HPDE6-E6E7 (cell line): ENCODE measurements around the gene PSMD5.
"Not testable (repeated sequence)": the region's sequence is repeated elsewhere in the genome, so short reads cannot be mapped to it uniquely, and the experiment has no call there.

Source experiments
- DNase-seq: peaks from one replicate; pipeline ENCODE4 v3.0.0; 2011; ENCODE audit warnings: missing footprints; ENCODE audit errors: extremely low spot score

PSMD5 gene

DNA sequence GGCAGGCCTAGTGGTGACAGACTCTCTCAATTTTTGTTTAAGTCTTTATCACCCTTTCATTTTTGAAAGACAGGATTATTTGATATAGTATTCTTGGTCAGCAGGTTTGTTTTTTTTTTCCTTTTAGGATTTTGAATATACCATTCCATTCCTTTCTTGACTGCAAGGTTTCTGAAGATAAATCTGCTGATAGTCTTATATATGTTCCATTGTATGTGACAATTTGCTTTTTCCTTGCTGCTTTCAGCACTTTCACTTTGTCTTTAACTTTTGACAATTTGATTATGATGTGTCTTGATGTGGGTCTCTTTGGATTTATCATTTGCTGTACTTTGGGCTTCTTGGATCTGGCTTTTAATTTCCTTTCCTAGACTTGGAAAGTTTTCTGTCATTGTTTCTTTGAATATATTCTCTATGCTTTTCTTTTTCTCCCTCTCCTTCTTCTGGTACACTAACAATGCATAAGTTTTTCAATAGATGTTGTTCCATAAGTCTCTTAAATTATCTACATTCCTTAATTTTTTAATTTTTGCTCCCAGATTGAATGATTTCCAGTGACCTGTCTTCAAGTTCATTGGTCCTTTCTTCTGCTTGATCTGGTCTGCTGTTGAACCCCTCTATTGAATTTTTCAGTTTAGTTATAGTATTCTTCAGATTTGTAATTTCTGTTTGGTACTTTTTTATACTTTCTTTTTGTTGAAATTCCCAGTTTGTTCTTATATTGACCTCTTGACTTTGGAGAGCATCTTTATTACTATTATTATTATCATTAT, 34.9 kb downstream of the PSMD5 start:
- no peak for DNase-seq

DNA sequence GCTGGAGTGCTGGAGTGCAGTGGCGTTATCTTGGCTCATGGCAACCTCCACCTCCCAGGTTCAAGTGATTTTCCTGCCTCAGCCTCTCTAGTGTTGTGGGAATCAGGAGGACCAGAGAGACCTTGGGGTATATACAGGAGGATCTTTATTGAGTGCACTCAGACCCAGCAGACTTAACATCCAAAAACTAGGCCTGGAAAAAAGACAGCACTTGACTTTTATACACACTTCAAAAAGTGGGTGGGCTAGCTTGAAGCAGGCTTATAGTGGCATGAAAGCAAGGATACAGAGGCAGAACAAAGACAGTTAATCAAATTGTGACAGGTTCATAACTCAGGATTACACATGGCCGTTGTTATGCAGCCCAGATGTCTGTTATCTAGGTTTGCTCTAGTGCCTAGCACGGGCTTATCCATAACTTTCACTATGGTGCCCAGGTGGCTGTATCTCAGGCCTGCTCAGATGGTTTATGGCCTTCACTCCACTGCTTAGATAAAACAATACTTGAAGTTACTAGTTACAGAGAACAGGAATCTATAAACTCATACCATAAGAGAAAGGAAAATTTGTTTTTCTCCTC, 37.8 kb downstream of the PSMD5 start:
- DNase-seq = not testable (repeated sequence)

- no peak for DNase-seq
Measured at GRCh38 chr9:120801441-120801840, 41.3 kb downstream of the PSMD5 start.

DNA sequence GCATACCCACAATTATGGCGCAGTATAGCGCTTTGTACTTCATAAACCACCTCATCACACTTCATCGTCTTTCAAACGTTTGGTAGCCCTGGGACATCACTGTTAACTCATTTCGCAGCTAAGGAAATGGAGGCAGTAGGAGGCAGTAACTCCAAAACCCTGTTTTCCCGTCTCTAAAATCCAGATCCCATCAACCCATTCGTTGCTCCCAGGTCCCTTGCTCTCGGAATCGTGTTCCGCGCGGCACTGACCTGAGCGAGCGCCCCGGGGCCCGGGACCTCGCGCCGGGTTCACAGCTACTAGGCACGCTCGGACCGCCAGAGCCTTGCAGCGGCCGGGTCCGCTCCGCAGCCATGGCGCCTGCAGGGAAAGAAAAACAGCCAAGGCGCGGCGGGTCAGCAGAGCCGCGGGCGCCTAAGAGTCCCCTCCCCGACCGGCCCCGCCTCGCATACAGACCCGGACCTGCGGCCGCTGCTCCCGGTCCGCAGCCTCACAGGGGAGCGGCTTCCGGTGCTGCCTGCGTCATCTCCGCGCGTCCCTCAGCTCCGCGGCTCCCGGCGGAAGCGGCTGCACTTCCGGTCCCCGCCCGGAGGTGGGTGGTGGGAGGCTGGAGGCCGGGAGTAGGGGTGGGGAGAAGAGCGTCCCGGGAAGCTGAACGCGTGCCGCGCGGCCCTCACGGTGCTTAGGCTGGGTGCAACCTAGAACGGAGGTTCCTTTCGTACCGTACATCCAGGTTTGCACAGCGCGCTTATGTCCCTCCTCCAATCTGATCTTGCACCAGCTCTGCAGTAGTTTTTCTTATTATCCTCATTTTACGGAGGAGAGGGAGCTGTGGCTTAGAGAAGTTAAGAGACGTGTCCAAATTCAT, 49.6 kb downstream of the PSMD5 start, which contains the start of gene FBXW2:
FBXW2 (minus strand) TSS at position 519 of the 868 bp plus-strand sequence. CDS start 5,158 bp downstream, outside the sequence.
- peak; percentile 91 for DNase-seq

- DNase-seq = no peak
Measured at GRCh38 chr9:120791161-120791560, 51.6 kb downstream of the PSMD5 start.

GRCh38 chr9:120787933-120788332, 54.8 kb downstream of the PSMD5 start:
- no peak for DNase-seq

DNA sequence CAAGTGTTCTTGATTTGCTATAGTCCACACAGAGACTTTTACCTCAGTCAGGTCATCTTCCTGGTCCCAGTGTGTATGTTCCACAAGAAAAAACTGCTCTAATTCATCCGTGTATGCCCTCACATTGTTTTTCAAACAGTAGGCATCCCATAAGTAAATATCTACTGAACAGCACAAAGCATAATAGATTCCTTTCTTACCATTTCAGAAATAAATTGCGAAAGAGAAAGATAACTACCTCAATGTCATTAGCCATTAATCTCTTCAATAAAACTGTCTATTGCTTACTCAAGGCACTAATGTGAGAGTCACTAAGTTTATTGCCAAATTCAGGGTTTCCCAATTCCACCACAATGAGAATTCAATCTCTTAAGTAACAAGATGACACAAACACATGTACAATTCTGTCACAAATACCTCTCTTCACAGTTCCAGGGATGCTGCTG, 59.1 kb downstream of the PSMD5 start:
- DNase-seq = no peak

DNA sequence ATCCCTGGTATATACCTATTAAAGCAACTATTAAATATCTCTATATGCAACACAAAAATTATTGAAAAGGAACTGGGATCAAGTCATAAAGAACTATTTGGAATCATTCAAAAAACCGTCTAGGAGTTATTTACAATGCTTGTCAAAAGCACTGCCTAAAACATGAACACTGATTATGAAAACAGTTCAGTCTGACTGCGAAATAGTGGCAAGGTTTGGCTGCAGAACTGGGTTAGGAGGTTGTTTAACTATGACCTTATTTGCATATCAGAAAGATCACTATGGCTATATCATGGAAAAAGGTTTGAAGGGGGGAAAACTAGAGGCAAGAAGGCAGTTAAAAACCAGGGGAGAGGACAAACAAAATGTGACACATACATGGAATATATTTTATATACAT, 61.5 kb downstream of the PSMD5 start:
- no peak for DNase-seq

- DNase-seq = no peak
Measured at GRCh38 chr9:120780367-120780766, 62.4 kb downstream of the PSMD5 start.

DNA sequence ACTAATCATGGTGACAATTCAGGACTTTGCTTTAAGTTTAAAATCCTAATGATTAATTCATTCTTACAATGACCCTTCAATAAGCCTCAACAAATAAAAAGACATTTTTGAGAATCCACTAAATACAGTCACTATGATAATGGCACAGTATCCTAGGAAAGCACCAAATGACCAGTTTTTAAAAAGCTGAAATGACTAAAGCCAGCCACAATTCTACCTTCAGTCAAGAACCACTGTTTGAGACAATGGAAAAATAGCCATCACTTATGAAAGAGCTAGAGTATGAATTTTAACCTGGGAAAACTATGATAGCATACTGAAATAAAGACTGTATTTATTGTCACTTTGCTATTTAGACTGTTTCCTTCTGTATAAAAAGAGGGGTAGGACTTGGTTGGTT, 63.5 kb downstream of the PSMD5 start:
- DNase-seq = no peak

GRCh38 chr9:120778758-120779157, 64.0 kb downstream of the PSMD5 start:
- peak; percentile 37 for DNase-seq

DNA sequence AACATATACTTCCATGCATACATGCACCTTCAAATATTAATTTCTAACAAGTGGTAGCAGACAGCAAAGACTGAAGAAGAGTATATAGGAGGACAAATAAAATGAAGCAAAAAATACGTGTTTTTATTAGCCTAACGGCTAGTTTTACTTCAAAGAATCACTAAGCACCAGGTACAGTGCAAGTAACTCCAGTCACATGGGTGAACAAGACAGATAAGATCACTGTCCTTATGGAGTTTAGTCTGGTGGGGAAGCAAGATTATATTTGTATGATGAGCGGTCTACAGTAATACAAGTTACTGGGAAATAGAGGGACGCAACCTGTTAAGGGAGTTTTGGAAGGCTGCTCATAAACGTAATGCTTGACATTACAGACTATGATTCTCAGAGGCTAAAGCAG, 65.5 kb downstream of the PSMD5 start:
- no peak for DNase-seq

DNA sequence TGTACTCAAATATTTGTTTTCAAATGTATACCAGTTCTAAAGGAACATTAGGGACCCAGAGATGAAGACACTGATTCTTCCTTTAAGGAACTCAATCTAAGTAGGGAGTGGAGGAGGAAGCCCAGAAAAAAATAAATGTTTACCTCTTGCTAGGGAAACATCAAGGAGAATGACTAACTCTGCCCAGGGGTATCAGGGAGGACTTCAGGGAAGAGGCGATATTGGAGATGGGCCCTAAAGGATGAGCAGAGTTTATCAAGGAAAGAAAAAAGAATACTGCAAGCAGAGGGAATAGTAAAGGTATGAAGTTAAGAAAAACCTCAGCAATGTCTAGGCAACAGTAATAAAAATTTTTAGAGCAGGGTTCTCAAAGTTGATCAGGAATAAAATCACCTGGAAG, 65.9 kb downstream of the PSMD5 start:
- no peak for DNase-seq

DNA sequence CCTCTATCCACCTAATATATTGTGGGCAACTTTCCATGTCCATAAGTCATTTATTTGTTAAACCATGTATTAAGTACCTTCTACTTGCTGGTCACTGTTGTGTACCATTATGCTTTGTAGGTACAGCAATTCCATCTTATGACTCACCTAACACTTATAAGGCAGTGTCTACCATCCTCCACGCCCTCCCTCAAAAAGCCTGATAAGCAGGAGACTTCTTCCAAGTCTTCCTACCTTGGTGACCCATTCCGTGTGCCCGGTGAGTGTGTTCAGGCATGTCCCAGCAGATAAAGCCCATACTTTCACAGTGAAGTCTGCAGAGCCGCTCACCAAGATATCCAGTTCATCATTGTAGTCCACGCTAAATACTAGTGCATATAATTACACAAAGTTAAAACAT, 66.9 kb downstream of the PSMD5 start:
- DNase-seq = peak; percentile 81

DNA sequence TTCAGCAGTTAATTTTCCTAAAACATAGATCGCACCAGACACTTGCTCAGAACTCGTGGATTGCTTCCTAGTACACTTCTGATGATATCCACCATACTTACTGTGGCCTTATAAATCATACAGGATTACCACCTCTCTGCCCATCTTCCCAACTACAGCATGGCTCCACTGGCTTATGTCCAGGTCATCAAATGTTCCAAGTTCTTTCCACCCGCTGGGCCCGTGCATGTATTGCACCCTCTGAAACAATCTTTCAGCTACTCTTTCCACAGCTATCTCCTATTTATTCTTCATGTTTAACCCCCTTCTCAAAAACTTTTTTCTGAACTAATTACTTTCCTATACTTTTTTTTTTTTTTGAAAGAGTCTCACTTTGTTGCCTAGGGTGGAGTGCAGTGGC, 68.0 kb downstream of the PSMD5 start:
- DNase-seq = no peak

- no peak for DNase-seq
Measured at GRCh38 chr9:120773256-120773655, 69.5 kb downstream of the PSMD5 start.

GRCh38 chr9:120770931-120771330, 71.8 kb downstream of the PSMD5 start:
- DNase-seq = no peak

DNA sequence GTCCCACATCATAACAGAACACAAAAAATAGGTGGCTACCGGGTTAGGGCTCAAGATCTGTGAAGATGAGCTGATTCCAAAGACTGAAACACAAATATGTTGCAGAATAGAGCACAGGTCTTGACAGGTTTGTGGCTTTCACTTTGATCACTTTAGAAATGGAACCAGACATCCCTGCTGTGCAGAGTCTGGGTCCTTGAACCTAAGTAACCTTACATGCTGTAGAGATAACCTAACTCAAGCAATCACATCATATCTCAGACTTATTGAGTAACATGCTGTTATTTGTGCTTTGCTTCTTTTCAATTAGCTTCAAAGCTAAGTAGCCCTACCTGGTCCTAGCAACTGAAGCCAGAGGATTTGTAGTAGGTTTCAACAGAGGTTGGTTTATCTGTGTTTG, 73.8 kb downstream of the PSMD5 start:
- DNase-seq = no peak

DNA sequence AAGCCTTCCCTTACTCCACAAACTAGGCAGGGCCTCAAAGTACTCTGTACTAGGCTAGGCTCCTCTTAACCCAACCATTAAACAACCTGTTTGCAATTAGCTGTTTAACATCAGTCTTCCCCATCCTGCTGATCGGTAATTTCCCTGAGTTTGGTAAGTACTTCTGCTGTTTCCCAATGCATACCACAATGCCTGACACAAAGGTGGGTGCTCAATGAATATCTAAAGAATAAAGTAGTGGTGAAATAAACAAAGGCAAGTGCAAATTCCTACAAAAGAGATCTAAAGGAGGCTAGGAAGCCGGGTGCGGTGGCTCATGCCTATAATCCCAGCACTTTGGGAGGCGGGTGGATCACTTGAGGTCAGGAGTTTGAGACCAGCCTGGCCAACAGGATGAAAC, 74.5 kb downstream of the PSMD5 start:
- DNase-seq = no peak

- peak; percentile 9 for DNase-seq
Measured at GRCh38 chr9:120767451-120767850, 75.3 kb downstream of the PSMD5 start.
